Skin of body (tissue), 2 donors: ENCODE measurements around the gene HUNK. TPM values are rescaled to one million over a fixed set of nuclear protein-coding genes. Genes with fewer than 3 reads are reported as not detected.

ENCODE experiments used
- DNase-seq: peaks from one replicate; lab custom pipeline; 2025; lab: John Stamatoyannopoulos, UW
- total RNA-seq: library from RNA; depleted of rRNA; stranded (reverse); fragments of >200 nt; gene quantifications from one replicate; pipeline ENCODE4 v1.2.3, GENCODE V29; 2014

The HUNK gene
- total RNA-seq, 1 donor from 2014 or later: 5.5 TPM

DNA sequence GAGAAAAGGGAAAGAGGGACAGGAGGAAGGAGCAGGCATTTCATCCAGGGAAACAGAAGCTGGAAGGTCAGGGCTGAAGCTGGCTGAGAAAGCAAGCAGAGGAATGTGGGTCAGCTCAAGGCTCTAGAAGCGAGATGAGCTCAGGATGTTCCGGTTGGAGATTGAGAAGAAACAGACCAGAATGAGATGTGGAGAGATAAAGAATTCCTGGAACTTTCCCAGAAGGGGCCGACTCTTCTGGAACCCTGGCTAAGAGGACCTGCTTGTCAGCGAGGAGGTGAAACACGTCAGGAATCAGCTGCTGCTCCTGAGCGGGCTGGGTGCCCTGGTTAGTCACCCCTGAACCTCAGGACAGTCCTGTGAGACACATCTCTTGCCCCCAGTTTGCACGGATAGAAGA, 75.9 kb downstream of the HUNK start:
- DNase-seq: no peak

DNA sequence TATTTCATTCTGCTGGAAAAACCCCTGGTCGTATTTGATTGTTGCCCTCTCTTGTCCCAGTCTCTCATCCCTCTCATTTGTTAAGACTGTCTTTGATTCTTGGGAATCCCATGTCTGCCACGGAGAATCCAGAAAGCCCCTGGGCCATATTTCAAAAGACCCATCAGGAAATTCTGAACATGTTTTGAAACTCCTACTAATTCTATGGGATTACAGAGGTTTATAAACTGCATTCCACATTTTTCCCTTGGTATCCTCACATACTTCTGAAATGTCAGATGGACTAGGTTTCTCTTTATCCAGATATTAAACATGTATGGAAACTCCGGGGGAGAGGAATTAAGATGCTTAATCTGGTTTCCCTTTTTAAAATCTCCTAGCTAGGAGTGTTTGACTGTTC, 80.0 kb downstream of the HUNK start:
- DNase-seq: no peak

DNA sequence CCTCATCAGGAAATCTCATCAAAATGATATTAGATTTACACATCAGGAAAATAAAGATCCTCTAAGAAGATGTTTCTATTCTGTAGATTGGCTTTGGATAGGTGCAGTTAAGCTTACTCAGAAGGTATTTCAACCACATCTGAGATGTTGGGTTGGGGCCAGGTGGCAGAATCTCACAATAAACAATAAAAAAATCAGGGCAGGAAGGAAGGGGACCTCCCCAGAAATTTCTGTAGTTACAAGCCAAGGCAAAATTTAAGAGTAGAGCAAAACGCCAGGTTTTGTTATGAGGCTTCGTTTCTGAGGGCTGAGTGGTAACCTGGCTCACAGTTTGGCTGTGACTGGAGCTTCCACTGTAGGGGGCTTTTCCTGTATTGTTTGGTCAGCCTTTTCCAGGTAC, 84.8 kb downstream of the HUNK start:
- no peak for DNase-seq

- no peak for DNase-seq
Observed at GRCh38 chr21:31959881-31960280, 87.1 kb downstream of the HUNK start.

DNA sequence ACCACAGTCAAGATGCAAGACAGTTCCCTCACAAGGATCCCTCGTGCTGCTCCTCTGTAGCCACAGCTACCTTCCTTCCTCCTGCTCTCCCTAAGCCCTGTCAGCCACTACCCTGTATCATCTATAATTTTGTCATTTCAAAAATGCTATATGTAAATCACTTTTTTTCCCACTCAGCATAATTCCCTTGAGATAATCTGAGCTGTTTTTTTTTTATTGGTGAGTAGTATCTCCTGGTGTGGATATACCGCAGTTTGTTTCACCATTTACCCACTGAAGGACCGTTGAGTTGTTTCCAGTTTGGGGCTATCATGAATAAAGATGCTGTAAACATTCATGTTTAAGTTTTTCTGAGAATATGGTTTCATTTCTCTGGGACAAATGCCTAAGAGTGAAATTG, 88.2 kb downstream of the HUNK start:
- no peak for DNase-seq

GRCh38 chr21:31961704-31962103, 88.9 kb downstream of the HUNK start:
- no peak for DNase-seq

- DNase-seq: no peak
Observed at GRCh38 chr21:31964692-31965091, 91.9 kb downstream of the HUNK start.

DNA sequence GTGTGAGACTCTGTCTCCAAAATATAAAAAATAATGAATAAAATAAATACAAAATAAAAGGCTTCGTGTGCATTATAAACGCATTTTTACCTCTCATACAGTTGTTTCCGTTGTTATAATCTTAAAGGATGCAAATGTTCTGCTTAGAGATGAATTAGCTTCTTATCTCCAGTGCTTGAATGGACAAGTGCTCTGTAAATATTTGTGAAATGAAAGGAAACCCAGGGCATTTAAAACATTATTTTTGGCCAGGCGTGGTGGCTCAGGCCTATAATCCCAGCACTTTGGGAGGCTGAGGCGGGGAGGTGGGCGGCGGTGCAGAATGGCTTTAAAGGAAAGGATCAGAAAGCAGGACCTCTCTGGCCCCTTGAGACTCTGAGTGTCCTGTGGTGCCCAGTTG, 94.5 kb downstream of the HUNK start:
- no peak for DNase-seq

DNA sequence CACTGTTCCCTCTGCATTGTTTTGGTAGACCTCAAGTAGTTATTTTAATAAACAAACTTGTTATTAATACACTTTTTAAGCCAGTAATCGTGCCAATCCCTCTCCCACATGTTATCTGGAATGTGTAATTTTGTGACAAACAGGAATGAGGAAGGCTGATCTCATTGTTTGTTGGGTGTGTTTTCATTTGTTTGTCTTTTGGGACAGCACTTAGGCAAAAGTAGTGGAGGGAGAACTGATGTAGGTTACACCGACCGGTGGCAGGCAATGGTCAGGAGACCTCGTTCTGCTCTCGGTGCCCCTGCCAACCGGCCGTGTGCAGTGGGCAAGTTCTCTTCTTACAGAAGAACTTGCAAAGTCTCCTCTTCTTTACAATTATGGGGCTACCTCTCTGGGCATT, 99.8 kb downstream of the HUNK start:
- no peak for DNase-seq

DNA sequence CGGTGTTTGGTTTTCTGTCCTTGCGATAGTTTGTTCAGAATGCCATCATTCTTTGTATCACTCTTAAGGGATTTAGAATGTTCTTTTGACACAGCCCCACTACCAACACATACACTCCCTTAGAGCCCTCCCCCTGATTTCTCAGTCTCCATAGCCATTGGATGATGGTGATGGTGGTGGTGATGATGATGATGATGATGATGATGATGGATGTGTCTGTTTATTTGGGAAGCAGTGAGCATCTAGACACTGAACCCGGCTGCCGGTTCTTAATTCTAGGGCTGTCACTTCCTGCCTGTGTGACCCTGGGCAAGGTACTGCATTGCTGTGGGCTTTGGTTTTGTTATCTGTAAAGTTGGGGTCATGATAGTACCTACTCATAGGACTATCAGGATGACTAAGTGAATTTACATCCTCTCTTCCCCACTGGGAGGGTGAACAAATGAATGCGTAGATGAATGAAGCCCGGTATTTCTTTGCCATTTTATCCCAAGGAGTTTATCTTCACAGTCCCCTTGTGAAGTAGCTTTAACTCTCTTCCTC, 100.7 kb downstream of the HUNK start:
- DNase-seq: no peak

DNA sequence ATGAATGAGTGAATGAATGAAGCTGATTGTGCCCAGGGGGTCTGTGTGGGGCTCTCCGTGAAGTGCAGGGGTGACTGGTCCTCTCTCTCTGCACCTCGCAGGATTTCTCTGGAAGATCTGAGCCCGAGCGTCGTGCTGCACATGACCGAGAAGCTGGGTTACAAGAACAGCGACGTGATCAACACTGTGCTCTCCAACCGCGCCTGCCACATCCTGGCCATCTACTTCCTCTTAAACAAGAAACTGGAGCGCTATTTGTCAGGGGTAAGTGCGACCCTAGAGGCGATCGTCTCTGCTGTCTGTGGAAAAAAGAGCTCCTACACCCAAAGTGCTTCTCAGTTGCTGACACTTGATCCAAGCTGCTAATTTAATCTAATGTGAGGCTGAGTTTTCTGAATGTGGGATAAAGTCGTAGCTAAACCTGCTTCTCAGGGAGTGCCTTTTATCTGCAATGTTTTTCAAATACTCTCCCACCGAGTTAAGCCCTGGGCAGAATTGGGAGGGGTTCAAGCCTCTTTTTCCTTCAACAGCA, 101.7 kb downstream of the HUNK start:
- no peak for DNase-seq

DNA sequence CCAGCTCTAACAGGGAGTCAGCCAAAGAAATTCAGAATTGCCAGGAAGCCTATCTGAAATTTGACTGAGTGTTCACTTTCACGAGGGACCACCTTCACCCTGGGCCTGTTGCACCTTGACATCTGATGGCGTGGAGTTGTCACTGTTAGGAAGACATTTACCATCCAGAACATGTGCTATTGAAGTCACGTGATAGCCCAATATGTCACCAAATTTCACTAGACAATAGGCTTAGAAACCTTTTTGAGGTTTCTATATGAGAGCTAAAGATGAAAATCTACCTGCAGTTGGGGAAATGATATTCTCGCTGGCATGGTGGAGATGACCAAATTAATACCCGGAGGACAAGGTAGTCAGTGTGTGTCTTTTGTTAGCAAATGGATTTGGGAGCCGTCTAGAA, 102.7 kb downstream of the HUNK start:
- no peak for DNase-seq

GRCh38 chr21:31977816-31978215, 105.0 kb downstream of the HUNK start:
- no peak for DNase-seq

DNA sequence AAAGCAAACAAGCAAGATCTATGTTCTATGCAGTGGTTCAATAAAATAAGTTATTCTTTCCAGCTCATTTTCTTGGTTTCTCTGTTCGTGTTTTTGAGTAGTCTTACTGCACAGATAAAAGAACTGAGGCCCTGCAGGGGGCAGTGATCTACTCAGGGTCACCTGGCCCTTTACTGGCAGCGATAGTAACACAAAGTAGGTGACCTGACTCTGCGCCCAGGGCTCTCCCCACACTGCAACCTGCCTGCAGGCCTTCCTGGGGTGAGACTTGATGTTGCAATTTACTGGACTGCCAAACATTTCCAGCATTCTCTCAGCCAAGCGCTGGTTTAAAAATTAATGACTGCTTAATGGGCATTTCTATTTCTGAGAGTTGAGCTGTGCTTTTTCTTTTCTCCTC, 110.3 kb downstream of the HUNK start:
- no peak for DNase-seq

DNA sequence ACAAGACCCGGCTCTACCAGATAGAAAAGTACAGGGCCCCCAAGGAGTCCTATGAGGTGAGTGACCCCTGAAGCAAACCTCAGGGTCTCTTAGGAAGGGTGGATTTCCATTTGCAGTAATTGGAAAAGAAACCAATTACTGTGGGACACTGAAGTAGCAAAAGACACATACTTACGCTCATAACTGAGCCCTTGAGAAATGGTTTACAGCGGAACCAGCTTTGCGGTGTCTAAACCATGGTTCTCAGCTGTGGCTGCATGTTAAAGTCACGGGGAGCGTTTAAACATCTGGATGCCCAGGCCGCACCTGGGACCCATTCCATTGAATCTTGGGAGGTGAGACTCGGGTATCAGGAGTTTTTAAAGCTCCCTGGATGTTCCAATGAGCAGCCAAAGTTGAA, 110.7 kb downstream of the HUNK start:
- no peak for DNase-seq

- DNase-seq: no peak
Observed at GRCh38 chr21:31985398-31985797, 112.6 kb downstream of the HUNK start.

DNA sequence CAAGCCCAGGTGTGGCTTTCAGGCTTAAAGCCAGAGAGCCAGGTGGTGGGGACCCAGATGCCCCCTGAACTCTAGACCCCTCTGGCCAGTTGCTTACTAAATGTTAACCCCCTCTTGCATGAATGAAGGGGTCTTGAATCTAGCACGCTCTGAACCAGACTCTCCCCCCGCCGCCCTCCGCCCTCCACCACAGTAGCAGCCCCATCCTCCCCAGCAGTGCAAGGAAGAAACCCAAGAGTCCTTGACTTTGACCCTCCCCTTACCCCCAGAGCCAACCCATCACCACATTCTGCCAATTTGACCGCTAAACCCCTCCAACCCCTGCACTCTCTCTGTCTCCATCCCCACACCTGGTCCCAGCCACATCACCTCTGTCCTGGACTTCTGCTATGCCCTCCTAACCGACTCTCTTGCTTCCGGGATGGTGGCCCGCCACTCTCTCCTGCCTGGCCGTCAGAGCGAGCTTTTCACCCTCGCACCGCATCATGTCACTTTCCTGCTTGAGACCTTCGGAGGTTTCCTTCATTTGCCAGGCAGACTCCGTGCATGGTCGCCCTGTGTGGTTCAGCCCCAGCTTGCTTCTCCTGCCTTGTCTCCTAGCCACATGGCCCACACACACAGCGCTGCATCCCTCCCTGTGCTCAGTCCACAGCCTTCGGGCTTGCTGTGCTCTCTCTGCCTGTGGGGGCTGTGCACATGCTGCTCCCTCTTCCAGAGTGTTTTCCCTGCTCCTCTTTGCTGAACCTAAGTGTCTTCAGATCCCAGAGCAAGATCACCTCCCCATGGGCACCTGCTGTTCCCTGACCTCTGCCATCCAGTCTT, 113.4 kb downstream of the HUNK start:
- DNase-seq: no peak

GRCh38 chr21:31987696-31988095, 114.9 kb downstream of the HUNK start:
- DNase-seq: no peak

DNA sequence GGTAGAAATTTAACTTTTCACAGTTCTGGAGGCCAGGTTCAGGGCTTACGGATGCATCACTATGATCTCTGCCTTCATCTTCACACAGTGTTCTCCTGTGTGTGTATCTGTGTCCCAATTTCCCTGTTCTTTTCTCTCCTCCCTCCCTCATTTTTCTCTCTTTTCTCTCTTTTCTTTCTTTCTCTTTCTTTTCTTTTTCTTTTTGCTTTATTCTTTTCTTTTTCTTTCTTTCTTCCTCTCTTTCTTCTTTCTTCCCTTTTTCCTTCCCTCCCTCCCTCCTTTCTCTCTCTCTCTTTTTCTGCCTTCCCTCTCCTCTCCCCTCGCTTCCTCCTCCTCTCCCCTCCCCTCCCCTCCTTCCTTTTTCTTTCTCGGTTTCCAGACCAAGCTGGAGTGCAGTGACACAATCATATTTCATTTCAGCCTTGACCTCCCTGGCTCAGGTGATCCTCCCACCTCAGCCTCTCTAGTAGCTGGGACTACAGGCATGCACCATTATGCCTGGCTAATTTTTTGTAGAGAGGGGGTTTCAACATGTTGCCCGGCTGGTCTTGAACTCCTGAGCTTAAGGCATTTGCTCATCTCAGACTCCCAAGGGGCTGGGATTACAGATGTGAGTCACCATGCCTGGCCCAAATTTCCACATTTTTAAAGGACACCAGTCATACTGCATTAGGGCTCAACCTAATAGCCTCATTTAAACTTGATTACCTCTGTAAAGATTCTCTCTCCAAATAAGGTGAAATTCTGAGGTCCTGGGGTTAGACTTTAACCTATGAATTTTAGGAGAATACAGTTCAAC, 115.9 kb downstream of the HUNK start:
- DNase-seq: no peak

- no peak for DNase-seq
Observed at GRCh38 chr21:31991356-31992331, 118.8 kb downstream of the HUNK start.

- no peak for DNase-seq
Observed at GRCh38 chr21:31992391-31992790, 119.6 kb downstream of the HUNK start.
